ENCODE measurements around the gene AKNA.
A peak's percentile ranks its signal among the peaks of the same experiment; 100 is the strongest.

The AKNA gene

DNA sequence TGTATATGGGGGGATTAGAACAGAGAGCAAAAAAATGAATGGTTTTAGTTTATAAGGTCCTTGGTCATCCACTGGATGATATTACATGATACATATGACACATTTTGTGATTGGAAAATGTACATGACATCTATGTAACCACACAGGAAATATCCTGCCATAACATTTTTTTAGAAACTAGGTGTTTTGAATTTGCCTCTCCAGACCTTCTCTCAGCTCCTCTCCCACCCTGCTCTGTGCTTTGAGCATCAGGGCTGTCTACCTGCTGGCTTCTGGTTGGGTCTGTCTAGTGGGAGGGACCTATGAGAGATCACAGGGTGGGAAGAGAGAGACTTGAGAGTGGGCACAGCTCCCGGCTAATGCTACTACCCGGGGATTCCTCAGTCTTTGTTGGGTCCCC lies 24.4 kb downstream of the AKNA start:
- no peak for DNase-seq (ENCODE audit: low read depth in 2 of 2)

DNA sequence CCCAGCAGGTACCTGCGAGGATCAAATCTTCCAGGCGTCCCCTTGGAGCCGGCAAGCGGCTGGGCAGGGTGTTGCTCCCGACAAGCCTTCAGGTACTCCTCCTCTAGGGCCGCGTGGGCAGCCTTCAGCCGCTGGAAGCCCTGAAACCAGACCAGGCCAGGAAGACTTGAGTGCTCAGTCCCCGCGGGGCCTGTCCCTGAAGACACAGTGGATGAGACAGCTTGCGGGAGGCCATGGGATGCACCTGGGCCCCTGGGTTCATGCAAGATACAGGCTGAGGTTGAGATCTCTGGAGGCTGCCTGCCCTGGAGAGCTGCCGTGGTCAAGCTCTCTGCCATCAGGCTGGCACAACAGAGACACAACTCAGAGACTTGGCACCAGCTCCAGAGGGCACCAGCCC lies 25.4 kb downstream of the AKNA start:
- DNase-seq (ENCODE audit: low read depth in 2 of 2): no peak

DNA sequence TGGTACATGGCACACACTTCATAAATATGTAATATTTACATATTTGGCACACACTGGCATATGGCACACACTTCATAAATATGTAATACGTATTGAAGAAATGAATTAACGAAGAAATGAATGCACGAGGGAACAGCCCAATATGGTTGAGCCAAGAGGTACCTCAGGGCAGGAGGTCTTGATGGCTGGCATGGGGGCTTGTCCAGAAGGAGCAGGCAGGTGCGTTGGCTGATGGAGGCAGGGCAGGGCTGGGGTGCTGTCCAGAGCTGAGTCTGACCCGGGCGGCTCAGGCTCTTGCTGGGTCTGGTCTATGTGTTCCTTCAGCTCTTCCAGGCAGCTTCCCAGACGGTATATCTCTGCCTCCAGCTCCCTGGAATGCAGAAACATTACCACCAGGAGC lies 26.2 kb downstream of the AKNA start:
- DNase-seq (ENCODE audit: low read depth in 2 of 2): no peak

DNA sequence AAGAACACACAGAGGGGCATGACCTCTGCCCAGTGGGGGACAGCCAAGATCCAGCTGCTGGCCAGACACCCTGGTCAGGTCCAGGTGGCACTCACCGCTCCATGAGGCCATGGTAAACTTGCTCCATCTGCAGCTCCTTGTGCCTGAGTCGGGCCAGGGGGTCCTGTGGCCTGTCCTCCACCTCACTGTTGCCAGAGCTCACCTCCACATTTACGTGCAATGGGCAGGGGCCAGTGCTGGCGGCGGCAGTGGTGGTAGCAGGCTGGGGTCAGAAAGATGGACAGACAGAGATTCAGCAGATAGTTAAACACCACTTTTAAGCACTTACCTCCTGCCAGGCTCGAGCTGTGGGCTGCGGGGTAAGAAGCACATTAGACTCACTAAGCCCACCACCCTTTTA lies 28.0 kb downstream of the AKNA start:
- DNase-seq (ENCODE audit: low read depth in 2 of 2): no peak

DNA sequence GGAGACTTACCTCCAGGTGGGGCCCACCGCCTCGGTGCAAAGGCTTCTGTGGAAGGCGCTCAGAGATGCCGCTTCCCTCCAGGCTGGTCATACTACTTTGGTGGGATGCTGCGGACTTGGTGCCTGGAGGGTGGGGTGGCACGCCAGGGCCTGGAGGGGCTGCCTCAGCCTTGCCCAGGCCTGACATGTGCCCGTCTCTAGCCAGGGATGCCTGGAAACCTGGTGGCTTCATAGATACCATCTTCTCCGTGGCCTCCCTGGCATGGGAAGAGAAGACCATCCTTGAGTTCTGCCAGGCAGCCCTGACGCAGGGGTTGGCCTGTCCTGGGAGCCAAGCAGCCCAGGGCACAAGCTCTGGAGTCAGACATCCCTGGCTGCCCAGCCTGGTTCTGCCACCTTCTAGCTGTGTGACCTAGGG lies 29.9 kb downstream of the AKNA start:
- no peak for DNase-seq (ENCODE audit: low read depth in 2 of 2)

DNA sequence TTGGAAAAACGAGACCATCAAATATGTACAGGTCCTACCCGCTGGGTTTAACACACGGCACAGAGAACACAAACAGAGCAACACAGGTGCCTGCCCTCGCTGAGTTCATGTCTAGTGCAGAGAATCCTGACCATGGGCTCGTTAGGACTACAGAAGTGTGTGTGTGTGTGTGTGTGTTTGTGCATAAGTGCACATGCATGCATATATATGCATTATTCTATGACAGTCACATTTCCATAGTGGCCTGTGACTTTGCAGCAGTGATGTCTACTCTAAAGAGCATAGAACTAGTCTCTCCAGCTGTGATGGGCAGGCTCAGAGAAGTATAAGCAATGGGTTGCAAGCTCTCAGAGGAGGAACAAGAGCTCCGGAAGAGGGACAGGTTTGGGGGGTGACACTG lies 30.4 kb downstream of the AKNA start:
- no peak for DNase-seq (ENCODE audit: low read depth in 2 of 2)

DNA sequence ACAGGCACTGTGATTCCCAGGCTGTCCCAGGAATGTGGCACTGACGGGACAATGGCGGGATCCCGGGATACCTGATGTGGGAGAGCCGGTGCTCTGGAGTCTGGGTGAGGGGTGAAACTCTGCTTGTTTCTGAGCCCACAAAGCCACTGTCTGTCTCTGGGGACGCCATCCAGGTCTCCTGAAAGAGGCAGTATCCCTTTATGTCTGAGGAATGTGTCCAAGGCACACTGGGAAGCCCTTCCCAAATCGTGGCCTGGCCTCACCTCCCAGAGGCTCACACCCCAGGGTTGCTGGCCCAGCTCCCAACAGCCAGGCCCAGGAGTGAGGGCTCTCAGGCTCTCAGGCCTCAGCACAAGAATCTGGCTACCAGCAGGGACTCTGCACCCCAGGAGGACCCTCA lies 31.0 kb downstream of the AKNA start:
- no peak for DNase-seq (ENCODE audit: low read depth in 2 of 2)

DNA sequence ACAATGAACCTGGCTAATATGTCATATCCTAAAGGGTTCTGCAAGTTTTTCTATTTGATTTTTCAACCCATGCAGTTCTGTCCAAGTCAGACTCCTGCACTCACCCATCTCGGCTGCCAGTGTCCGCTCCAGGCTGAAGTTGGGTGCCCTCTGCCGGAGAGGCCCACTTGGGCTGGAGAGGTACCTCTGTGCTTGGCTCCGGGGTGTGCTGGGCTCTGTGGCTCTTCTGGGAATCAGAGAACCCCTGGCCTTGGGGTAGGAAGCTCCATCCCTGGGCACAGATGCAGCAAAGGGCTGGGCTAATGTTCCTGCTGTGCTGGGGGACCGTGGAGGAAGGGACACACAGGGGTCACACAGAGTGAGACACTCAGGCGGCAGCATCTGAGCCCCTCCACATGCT lies 32.0 kb downstream of the AKNA start:
- DNase-seq (ENCODE audit: low read depth in 2 of 2): no peak

DNA sequence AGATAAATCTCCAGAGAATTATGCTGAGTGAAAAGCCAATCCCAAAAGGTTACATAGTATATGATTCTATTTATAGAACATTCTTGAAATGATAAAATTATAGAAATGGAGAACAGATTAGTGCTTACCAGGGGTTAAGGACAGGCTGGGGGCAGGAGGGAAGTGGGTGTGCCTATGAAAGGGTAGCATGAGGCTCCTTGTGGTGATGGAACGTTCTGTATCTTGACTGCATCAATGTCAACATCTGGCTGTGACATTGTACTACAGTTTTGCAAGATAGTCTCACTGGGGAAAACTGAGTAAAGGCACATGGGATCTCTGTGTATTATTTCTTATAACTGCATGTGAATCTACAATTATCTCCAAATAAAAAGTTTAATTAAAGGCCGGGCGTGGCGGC lies 35.9 kb downstream of the AKNA start:
- DNase-seq (ENCODE audit: low read depth in 2 of 2): no peak

DNA sequence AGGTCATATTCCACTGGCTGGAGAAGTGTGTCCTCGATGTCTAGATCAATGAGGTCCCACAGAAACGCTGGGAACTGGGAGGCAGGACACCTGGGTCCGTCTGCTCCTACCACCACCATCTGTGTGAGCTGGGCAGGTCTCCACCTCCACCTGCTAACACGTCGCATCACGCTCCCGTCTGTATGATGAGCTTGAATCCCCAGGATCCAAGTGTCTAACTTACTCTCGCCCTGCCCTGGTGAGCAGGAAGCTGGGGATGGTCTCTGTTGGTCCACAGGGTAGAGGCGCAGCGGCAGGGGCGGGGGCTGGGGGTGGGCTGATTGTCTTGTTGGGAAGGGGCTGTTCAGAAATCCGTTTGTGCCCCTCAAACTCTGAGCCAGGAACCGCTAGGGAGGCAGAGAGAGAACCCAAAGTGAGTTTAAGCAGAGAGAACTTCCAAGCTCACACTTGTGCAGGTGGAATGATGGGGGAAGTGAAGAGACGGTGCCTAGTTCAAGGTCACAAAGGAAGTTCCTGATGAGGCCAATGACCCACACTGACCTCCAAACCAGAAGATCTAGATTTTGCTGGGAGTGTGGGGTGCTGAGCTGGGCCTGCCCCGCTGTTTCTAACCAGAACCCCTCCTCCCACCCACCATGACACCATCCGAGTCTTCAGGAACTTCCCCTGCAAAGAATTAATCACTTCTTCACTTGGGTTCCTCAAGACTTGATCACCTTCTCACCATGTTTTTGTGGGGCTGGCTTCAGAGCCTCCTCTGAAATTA lies 37.0 kb downstream of the AKNA start:
- DNase-seq (ENCODE audit: low read depth in 2 of 2): no peak

DNA sequence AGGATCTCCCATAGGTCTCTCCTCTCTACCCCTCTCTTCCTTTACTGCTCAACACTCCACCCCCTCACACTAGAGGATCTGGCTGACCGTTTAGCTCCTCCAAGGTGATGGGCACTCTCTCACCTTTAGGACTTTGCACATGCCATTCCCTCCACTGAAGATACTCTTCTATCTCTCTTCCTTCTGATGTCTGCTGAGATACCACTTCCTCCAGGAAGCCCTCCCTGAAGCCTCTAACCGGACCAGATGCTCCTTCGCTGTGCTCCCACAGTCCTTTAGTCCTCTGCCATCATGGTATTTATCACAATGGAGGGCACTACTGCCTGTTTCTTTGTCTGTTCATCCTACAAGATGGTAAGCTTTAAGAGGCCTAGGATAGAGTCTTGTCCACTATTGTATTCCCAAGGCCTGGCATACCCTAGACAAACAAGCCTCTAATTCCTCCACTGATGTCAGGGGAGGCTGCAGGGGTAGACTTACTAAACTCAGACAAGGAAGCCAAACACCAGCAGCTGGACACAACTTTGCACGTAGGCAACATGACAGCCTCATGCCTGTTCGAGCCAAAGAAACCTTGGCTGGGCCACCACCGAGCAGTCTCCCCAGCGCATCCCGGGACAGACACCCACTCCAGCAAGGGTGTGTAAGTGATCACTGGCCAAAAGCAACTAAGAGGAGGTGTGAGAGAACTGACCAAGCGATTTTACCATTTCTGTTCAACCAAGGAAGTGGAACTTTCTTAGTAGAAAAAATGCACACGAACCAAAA lies 37.9 kb downstream of the AKNA start:
- no peak for DNase-seq (ENCODE audit: low read depth in 2 of 2)

DNA sequence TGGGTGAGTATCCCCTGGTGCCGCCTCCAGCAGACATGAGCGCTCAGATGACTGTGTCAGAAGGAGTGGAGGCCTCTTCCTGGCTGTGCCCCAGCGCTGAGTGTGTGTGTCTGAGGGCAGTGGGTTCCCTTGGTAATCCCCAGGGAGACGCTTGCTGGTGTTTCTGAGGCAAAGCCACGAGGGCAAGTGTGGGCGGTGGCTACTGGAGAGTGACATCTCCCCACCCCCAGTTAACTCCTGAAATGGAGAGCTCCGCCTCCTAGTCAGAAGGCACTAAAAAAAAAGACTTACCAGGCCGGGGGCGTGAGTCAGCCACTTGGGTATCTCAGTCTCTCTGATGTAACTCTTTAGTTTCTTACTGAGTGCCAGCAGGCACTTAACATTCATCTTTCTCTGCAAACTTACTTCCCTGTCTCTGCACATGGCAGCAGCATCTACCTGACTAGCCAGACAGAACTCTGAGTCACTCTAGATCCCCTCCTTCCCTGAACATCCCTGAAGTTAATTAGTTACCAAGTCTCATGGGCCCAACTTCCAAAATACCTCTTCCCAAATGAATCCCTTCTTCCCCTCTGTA lies 38.8 kb downstream of the AKNA start:
- peak; percentile 60 to 76 for DNase-seq (ENCODE audit: low read depth in 2 of 2)

DNA sequence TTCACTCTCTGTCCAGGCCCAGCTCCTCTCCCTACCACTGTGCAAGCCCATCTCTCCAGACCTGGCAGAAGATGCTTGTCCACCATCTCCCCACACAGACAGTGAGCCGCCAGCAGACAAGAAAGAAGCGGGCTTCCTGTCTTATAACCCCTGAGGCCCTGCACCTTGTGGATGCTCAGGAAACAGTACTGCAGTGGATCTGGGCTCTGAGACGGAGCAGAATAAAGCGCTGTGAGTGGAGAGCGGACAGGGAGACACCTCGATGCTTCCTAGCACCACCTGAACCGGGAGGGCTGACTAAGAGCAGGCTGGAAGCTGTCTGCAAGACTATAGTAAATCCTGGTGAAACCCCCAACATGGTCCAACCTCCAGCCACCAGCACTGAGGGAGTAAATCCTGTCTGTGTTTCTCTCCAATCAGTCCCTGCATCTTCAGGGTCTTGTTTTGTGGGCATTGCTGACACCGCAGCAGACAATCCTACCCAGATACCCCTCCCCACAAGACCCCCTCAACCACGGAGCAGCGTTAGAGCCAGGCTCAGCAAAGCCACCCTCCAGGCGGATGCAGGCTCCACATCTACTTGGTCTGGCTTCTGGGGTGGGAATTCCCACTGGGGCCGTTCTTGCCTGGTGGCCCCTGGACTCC lies 39.4 kb downstream of the AKNA start:
- DNase-seq (ENCODE audit: low read depth in 2 of 2): no peak

DNA sequence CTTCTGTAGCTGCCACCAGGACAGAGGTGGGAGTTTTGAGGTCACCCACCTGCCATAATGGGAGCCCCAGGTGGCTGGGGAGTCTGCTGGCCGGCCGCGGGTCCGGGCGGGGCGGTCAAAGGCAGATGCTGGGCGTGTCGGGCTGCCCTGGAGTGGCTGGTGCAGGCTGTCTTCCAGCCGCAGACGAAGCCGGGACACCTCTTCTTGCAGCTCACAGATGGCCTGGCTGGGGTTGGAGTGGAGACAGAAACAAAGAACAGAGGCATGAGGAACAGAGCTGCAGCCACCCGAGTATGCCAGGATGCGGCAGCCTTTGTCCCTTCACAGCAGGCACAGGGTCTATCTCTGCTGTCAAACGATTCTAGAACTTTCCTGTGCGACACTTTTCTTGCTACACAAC lies 40.1 kb downstream of the AKNA start:
- no peak for DNase-seq (ENCODE audit: low read depth in 2 of 2)

DNA sequence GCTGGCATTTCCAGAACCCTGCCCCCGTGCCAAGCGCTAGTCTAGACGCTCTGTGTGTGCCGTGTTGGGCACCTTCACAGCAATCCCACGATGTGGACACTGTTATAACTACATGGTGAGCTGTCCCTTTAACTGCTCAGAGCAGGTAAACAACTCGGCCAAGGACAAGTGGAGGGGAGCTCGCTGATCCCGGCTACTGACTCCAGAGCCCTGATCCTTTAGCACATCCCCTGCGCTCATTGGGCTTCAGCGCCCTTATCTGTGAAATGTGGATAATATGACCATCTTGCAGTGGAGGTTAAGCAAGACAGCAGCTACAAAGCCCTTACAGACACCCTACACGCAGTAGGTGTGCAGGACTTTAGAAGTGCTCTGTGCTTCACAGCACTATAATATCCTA lies 41.6 kb downstream of the AKNA start:
- no peak for DNase-seq (ENCODE audit: low read depth in 2 of 2)

DNA sequence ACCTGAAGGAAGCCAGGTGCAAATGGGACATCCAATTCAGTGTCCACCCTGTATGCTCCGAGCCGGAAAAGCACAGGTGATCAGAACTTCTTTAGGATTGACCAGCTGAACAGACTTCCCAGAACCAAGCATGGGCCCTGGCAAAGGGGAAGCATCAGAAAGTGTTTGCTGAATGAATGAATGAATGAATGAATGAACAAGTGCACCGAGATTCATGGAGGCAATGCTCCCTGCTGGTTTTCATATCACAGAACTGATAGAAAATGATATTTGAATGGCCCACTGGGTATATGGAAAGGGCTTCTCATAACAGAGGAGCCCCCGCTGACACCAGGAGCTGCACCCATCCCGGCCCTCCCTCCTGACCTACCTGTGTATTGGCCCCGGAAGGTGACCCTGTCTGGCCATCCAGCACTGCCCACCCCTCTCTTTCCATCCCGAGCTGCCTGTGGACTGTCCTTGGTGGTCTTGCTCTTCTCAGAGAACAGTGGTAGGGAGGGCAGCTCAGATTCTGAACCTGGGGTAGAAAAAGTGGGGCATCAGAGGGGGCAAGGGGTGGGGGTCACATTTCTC lies 42.2 kb downstream of the AKNA start:
- DNase-seq (ENCODE audit: low read depth in 2 of 2): no peak

DNA sequence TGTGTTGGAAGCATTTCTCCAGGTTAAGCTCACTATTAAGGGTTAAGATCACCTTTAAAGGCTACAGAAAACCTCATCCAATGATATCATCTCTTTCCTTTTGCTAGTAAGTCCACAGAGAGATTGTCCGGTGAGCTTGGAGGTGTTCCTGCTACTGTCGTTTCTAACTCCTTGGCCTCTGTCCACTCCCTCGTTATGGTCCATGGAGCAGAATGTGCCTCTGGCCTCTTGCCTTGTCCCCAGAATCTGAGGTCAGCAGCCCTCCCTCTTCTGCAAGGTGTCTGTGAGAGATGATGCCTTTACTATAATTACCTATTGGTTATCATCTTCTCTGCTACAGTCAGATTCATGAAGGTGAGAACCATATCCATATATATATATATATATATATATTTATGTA lies 43.1 kb downstream of the AKNA start:
- DNase-seq (ENCODE audit: low read depth in 2 of 2): no peak

DNA sequence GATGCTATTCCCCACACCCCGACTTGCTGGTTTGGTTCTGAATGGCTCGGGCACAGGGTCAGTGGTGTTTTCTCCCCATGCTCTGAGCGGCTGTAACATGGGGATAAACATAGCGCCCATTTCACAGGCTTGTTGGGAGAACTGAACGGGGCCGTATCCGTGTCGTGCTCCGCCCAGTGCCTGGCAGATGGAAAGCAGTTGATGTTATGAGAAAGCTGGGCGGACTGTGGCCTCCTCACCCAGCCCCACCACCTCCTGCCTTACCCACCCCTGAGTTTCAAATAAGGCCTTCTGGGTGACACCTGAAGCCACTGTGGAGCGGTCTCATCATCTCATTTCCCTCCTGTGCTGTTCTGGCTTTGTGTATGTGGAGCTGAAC lies 43.6 kb downstream of the AKNA start:
- no peak for DNase-seq (ENCODE audit: low read depth in 2 of 2)

DNA sequence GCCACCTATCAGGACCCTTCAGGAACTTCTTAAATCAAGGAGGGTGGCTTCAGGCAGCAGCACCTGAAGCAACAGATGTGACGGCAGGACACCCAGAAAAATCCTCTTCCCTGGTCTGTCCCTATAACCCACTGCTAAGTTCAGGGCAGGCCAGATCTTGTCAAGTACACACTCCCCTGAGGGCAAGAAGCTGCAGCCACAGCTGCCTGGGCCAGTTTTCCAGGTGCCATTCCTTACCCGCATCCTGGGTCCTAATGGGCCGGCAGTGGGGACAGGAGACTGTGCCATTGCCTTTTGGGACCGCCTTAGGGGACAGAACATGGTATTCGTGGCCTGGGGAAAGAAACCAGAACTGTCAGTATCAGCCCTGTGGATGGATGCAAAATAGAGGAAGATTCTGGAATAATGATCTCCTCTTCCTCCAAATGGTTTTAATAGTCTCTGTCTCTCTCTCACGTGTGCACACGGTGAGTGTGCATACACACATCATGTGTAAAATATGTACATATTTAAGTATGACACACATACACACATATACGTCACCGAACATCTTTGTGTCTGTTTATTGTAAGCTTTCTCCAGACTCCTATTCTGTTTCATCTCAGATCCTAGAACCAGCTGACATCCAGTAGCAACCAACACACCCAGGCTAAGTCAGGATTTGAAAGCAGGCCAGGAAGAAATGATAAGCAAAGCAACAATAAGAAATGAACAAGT lies 44.2 kb downstream of the AKNA start:
- DNase-seq (ENCODE audit: low read depth in 2 of 2): no peak

DNA sequence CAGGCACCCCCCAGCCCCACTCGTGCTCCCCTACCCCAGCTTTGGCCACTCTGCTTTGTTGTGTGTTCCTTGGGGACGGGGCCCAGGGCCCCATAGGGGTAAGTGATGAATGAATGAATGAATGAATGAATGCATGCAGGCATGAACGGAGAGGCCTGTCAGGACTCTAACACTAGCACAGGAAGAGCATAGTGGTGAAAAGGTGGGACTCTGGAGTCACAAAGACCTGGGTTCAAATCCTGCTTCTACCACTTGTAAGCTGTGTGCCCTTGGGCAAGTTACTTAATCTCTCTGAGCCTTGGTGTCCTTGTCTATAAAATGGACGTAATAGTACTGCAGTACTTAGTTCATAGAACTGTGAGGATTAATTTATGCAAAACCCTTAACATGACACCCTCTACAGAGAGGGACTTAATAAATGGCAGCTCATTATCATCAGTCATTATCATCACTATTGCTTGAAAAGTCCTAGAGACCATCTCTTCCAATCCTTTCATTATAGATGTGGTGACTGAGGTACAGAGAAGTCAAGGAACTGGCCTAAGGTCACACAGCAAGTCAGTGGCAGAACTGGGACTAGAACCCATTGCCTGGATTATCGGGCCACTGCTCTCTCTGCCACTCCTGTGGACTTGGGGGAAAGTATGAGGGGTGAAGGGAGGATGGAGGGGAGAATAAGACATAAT lies 44.9 kb downstream of the AKNA start:
- DNase-seq (ENCODE audit: low read depth in 2 of 2): no peak

DNA sequence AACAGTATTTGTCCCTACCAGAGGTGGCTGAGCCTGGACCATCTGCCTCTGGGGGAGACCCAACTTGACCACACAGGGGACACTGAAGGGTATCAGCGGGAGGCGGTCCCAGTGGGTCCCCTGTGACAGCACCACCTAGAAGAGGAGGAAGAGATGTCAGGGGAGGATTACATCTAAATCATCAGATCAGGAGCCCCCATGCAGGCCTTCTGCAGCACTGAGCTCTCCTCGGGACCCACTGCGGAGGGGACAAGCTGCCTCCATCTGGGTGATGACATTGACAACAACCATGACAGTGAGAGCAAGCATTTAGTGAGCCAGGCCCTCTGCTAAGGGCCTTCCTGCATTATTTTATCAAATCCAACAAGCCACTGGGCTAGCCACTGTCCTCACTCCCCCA lies 45.8 kb downstream of the AKNA start:
- no peak for DNase-seq (ENCODE audit: low read depth in 2 of 2)
